PC-3 (cell line): ENCODE measurements around the gene KCNJ6. TPM values are rescaled to one million over a fixed set of nuclear protein-coding genes. Genes with fewer than 3 reads are reported as not detected.
"Not testable (repeated sequence)": the region's sequence is repeated elsewhere in the genome, so short reads cannot be mapped to it uniquely, and the experiment has no call there.

Source experiments
- ATAC-seq: fragments of 200-7000 bp; cut with Tn5 transposase; 2 replicates; pipeline ENCODE4 v1.9.1; 2020; ENCODE audit warnings: mild to moderate bottlenecking, moderate library complexity
- BruUV-seq: library from RNA; stranded (reverse); fragments of 400-500 nt; replicated peaks from 2 replicates; lab custom pipeline; 2021; lab: Mats Ljungman, UMichigan
- CTCF ChIA-PET: fragments of 300-600 bp; sonication (Branson Sonifier 250); formaldehyde crosslinking; loops from one replicate; lab custom pipeline; 2022; ENCODE audit warnings: antibody characterized with exemption; lab: Charles Lee
- POLR2A ChIA-PET: fragments of 300-600 bp; sonication (Branson Sonifier 250); formaldehyde crosslinking; loops from one replicate; lab custom pipeline; 2022; ENCODE audit warnings: antibody characterized with exemption; ENCODE audit not compliant: unreplicated experiment; lab: Charles Lee
- DNase-seq: peaks from one replicate; pipeline ENCODE4 v3.0.0-alpha.2; 2015
- H2AFZ ChIP-seq: fragments of 300-600 bp; sonication (generic); 2 replicates; pipeline ENCODE4 v1.6.0; 2016; ENCODE audit warnings: antibody characterized with exemption, low read length
- H3F3A ChIP-seq: fragments of 300-600 bp; sonication (generic); one replicate; pipeline ENCODE4 v1.6.0; 2017; ENCODE audit warnings: antibody characterized with exemption, low read length, control low read depth, mild to moderate bottlenecking; ENCODE audit not compliant: unreplicated experiment
- H3K27ac ChIP-seq: fragments of 300-600 bp; sonication (generic); 2 replicates; pipeline ENCODE4 v1.5.1; 2016; ENCODE audit warnings: mild to moderate bottlenecking, low read length
- H3K27me3 ChIP-seq: fragments of 300-600 bp; sonication (generic); 2 replicates; pipeline ENCODE4 v1.6.1; 2016; ENCODE audit warnings: low read length, mixed read lengths
- H3K36me3 ChIP-seq: fragments of 300-600 bp; sonication (generic); 2 replicates; pipeline ENCODE4 v1.6.1; 2016; ENCODE audit warnings: low read depth, mixed run types, low read length, mixed read lengths
- H3K4me1 ChIP-seq: fragments of 300-600 bp; sonication (generic); 2 replicates; pipeline ENCODE4 v1.5.1; 2016; ENCODE audit warnings: low read length; ENCODE audit not compliant: insufficient read depth
- H3K4me2 ChIP-seq: fragments of 300-600 bp; sonication (generic); 2 replicates; pipeline ENCODE4 v1.6.0; 2016; ENCODE audit warnings: low read length
- H3K4me3 ChIP-seq: fragments of 300-600 bp; sonication (generic); 2 replicates; pipeline ENCODE4 v1.5.1; 2016; ENCODE audit warnings: mild to moderate bottlenecking, low read length, mixed read lengths
- H3K79me2 ChIP-seq: fragments of 300-600 bp; sonication (generic); 2 replicates; pipeline ENCODE4 v1.6.1; 2017; ENCODE audit warnings: low read length, mixed read lengths
- H3K9ac ChIP-seq: fragments of 300-600 bp; sonication (generic); 2 replicates; pipeline ENCODE4 v1.6.0; 2016; ENCODE audit warnings: mild to moderate bottlenecking, low read length
- H3K9me2 ChIP-seq: fragments of 300-600 bp; sonication (generic); replicated peaks from 2 replicates; pipeline ENCODE4 v1.6.1; 2016; ENCODE audit warnings: mixed run types, low read length, mixed read lengths
- H3K9me3 ChIP-seq: fragments of 300-600 bp; sonication (generic); 2 replicates; pipeline ENCODE4 v1.6.1; 2016; ENCODE audit warnings: low read length, mixed read lengths
- H4K20me1 ChIP-seq: fragments of 300-600 bp; sonication (generic); 2 replicates; pipeline ENCODE4 v1.6.1; 2016; ENCODE audit warnings: low read length, mixed read lengths
- EZH2 ChIP-seq: fragments of 300-600 bp; sonication (generic); IDR thresholded peaks from one replicate; pipeline ENCODE4 v1.6.1; 2017; ENCODE audit warnings: antibody characterized with exemption, mild to moderate bottlenecking, low read length; ENCODE audit not compliant: unreplicated experiment
- EZH2phosphoT487 ChIP-seq: fragments of 300-600 bp; sonication (generic); IDR thresholded peaks from 2 replicates; pipeline ENCODE4 v1.6.1; 2018; ENCODE audit warnings: mild to moderate bottlenecking, antibody characterized with exemption, low read length, borderline replicate concordance
- intact Hi-C: fragments of 100-400 bp; cut with micrococcal nuclease; formaldehyde crosslinking; loops from 2 replicates; pipeline ENCODE4 v1.9.0; 2023
- total RNA-seq: library from RNA; depleted of rRNA; stranded (reverse); fragments of >200 nt; gene quantifications from 2 replicates; pipeline ENCODE4 v1.2.3, GENCODE V29; 2014
- TF ChIP-seq, protein P1 (sequence below): fragments of 300-600 bp; sonication (generic); conservative IDR thresholded peaks from 2 replicates; pipeline ENCODE4 v1.5.1; 2017; ENCODE audit warnings: antibody characterized with exemption, low read depth, mild to moderate bottlenecking, low read length

KCNJ6 gene
- total RNA-seq, 1 experiment from 2014 or later: not detected

DNA sequence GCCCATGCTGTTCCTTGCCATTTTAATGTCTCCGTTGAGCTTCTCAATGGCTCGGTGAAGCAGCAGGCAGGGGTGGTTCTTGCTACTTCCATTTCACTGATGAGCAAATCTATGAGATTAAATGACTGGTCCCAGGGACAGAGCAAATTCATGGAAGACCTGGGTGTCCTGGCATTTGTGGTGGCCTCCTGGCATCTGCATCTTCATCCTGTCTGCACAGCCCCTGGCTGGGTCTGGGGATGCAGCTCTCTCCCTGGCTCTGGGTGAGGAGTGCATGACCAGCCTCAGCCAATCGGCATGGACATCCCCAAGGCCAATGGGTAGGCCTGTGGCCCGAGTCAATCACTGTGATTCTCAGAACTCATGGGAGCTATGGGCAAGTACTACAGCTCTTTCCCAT lies 261.7 kb downstream of the KCNJ6 start:
- ChIA-PET POLR2A (no interaction called here), CTCF (no interaction called here)
- H3K9me2 ChIP-seq: no peaks in the 10 kb centered on the region
- BruUV-seq: no TSS peak
- no peaks in the 10 kb centered on the region for H4K20me1 ChIP-seq
- no peaks in the 10 kb centered on the region for H3K9me3 ChIP-seq
- peaks cover 16% of the 10 kb centered on the region for H3K4me1 ChIP-seq
- no peak overlapping the region for H3K4me3 ChIP-seq
- H3F3A ChIP-seq: no peaks in the 10 kb centered on the region
- H3K79me2 ChIP-seq: no peaks in the 10 kb centered on the region
- no peak for TF ChIP-seq EZH2
- TF ChIP-seq, protein P1, sequence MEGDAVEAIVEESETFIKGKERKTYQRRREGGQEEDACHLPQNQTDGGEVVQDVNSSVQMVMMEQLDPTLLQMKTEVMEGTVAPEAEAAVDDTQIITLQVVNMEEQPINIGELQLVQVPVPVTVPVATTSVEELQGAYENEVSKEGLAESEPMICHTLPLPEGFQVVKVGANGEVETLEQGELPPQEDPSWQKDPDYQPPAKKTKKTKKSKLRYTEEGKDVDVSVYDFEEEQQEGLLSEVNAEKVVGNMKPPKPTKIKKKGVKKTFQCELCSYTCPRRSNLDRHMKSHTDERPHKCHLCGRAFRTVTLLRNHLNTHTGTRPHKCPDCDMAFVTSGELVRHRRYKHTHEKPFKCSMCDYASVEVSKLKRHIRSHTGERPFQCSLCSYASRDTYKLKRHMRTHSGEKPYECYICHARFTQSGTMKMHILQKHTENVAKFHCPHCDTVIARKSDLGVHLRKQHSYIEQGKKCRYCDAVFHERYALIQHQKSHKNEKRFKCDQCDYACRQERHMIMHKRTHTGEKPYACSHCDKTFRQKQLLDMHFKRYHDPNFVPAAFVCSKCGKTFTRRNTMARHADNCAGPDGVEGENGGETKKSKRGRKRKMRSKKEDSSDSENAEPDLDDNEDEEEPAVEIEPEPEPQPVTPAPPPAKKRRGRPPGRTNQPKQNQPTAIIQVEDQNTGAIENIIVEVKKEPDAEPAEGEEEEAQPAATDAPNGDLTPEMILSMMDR: no peak
- TF ChIP-seq EZH2phosphoT487: no peak
- no peak overlapping the region for H2AFZ ChIP-seq
- intact Hi-C loops: no loop called here
- no peak overlapping the region for H3K27ac ChIP-seq
- H3K9ac ChIP-seq: no peak overlapping the region
- H3K4me2 ChIP-seq: no peak overlapping the region
- ATAC-seq (no peak), DNase-seq (no peak)
- H3K27me3 ChIP-seq: peaks cover 26% of the 10 kb centered on the region
- H3K36me3 ChIP-seq: no peaks in the 10 kb centered on the region

DNA sequence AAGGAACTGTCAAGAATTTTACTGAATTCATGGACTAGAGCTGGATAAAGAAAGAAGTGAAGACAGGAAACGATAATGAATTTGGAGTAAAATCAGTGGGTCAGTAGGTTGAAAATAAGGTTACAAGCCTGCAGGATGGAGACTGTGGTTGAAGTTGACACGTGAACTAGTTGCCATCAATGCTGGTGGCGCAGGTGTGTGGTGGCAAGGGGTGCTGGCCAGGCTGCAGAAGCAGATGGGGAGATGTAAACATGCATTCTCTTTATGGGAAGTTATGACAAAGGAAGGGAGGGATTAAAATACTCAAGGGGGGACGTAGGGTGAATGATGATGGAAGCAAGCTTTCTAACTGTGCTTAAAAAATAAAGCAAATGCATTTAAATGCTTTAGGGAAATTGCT lies 263.1 kb downstream of the KCNJ6 start:
- Histone ChIP-seq H3K27ac (no peak overlapping the region), H3K9ac (no peak overlapping the region), H3K4me2 (no peak overlapping the region), H4K20me1 (no peaks in the 10 kb centered on the region), H3K36me3 (no peaks in the 10 kb centered on the region), H3K4me1 (peaks cover 2% of the 10 kb centered on the region), H3K4me3 (no peak overlapping the region), H3K27me3 (peaks cover 26% of the 10 kb centered on the region), H3K9me3 (no peaks in the 10 kb centered on the region), H3K79me2 (no peaks in the 10 kb centered on the region), H3K9me2 (no peaks in the 10 kb centered on the region), H2AFZ (no peak overlapping the region), H3F3A (no peaks in the 10 kb centered on the region)
- no TSS peak for BruUV-seq
- intact Hi-C loops: no loop called here
- POLR2A ChIA-PET: no interaction called here
- ATAC-seq (no peak), DNase-seq (no peak)
- CTCF ChIA-PET: no interaction called here
- TF ChIP-seq EZH2 (no peak), EZH2phosphoT487 (no peak)
- TF ChIP-seq, protein P1: no peak

GRCh38 chr21:37647781-37648180 lies 268.5 kb downstream of the KCNJ6 start:
- Histone ChIP-seq H3K9me2 (no peaks in the 10 kb centered on the region), H3K79me2 (no peaks in the 10 kb centered on the region), H4K20me1 (no peaks in the 10 kb centered on the region), H3K4me3 (no peak overlapping the region), H3K27me3 (peaks cover 25% of the 10 kb centered on the region), H3K9ac (no peak overlapping the region), H3K27ac (no peak overlapping the region), H3K9me3 (no peaks in the 10 kb centered on the region), H3K36me3 (no peaks in the 10 kb centered on the region), H3F3A (no peaks in the 10 kb centered on the region), H3K4me2 (no peak overlapping the region), H3K4me1 (peaks cover 13% of the 10 kb centered on the region), H2AFZ (no peak overlapping the region)
- ATAC-seq: no peak
- DNase-seq: no peak
- no TSS peak for BruUV-seq
- ChIA-PET POLR2A (no interaction called here), CTCF (no interaction called here)
- intact Hi-C loops: loop anchor here (10.0 kb wide), 1 partner anchor 153 kb away; no protein-coding TSS in a partner anchor
- TF ChIP-seq EZH2 (no peak), EZH2phosphoT487 (no peak)
- TF ChIP-seq, protein P1: no peak

DNA sequence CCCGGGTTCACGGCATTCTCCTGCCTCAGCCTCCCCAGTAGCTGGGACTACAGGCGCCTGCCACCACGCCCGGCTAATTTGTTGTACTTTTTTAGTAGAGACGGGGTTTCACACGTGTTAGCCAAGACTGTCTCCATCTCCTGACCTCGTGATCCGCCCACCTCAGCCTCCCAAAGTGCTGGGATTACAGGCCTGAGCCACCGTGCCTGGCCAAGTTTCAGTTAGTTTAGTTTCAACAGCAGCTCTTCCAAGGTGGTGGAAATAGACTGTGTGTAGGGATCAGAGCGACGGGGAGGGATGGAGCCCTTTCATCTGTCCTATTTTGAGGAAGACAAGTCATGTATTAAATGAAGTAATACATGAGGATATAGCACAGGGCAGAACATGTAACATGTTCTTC lies 269.5 kb downstream of the KCNJ6 start:
- H3K4me2 ChIP-seq, CTCF ChIA-PET, H3K9me3 ChIP-seq, BruUV-seq, H3F3A ChIP-seq, H3K36me3 ChIP-seq, H3K4me3 ChIP-seq, ATAC-seq, H3K9me2 ChIP-seq, H3K27ac ChIP-seq, H2AFZ ChIP-seq, H3K9ac ChIP-seq, H3K79me2 ChIP-seq, POLR2A ChIA-PET, H4K20me1 ChIP-seq, DNase-seq: not testable (repeated sequence)
- H3K27me3 ChIP-seq: peaks cover 14% of the 10 kb centered on the region
- intact Hi-C loops: loop anchor here (10.0 kb wide), 1 partner anchor 152 kb away; no protein-coding TSS in a partner anchor
- peaks cover 13% of the 10 kb centered on the region for H3K4me1 ChIP-seq
